HG03108 (cell line): ENCODE data around the gene TNFRSF12A.

Source experiments
- ATAC-seq: cut with Tn5 transposase; IDR thresholded peaks from one replicate; pipeline ENCODE4 v1.9.1; 2021; ENCODE audit warnings: moderate library complexity; ENCODE audit not compliant: unreplicated experiment

TNFRSF12A gene, protein sequence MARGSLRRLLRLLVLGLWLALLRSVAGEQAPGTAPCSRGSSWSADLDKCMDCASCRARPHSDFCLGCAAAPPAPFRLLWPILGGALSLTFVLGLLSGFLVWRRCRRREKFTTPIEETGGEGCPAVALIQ

DNA sequence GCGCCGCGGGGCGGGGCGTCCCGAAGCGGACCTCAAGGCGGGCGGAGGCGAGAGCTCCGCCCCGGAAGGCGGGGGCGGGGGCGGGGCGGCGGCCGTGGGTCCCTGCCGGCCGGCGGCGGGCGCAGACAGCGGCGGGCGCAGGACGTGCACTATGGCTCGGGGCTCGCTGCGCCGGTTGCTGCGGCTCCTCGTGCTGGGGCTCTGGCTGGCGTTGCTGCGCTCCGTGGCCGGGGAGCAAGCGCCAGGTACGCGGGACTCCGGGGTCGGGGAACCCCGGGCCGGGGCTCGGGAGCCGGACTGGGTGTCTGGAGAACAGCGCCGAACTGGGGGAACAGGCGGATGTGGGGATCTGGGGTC, at the start of gene TNFRSF12A:
Gene TNFRSF12A (plus strand): TSS at position 122 of the 357 bp plus-strand sequence. CDS start 30 bp downstream, at position 152.
- ATAC-seq, result peak; percentile 19

- ATAC-seq, result no peak
These were observed 49.6 kb upstream of the TNFRSF12A start for GRCh38 chr16:2970563-2970962.

- ATAC-seq, result no peak
These were observed 48.8 kb upstream of the TNFRSF12A start for GRCh38 chr16:2971134-2971984.

DNA sequence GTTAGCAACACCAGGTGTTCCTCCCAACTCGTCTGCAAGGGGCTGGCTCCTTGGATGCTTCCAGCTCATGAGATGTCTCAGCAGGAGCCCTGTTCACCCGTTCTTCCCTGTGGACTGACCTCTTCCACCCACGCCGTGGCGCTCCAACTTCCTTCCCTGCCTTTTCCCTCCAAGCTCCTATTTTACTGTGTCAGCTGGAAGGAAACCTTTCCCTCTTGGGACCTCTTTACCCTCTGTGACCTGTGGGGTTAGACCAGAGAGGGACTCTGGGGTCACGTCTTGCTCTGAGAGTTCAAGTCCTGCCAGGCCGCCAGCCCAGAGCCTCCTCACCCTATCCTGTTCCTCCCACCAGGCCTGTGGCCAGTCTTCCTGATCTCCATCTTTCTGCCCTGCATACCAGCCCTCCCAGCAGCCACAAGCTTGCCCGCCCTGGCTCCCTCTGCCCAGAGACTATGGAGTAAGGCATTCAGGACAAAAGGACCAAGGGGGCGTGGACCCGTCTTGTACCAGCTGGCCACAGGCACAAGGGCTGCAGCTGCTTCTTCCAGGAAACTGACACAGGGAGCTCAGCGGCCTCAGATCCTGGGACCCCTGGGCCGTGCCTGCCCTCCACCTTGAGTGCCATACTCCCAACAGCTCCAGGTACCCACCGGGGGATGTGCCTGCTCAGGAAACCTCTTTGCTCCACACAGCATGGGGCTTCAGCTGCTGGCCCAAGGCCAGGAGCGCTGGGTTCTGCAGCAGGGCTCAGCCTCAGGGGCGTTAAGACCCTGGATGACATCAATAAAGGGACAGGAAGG, 48.0 kb upstream of the TNFRSF12A start:
- no peak for ATAC-seq

DNA sequence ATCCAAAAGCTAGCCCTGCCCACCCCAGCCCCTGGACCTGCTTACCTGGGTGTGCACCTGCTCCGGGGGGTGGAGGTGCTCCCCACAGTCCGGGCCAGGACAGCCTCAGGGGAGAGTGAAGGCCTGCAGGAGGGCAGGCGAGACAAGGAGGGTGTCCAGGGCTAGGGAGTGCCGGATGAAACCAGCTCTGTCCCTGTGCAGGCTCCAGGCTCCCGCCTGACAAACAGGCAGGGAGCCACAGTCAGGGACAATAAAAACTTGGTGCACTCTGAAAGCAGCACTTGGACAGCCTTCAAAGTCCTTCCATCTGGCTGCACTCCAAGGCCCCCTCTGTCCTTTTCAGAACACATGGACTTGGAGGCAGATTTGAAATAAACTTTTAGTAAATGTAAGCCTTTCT, 47.1 kb upstream of the TNFRSF12A start:
- ATAC-seq, result no peak

DNA sequence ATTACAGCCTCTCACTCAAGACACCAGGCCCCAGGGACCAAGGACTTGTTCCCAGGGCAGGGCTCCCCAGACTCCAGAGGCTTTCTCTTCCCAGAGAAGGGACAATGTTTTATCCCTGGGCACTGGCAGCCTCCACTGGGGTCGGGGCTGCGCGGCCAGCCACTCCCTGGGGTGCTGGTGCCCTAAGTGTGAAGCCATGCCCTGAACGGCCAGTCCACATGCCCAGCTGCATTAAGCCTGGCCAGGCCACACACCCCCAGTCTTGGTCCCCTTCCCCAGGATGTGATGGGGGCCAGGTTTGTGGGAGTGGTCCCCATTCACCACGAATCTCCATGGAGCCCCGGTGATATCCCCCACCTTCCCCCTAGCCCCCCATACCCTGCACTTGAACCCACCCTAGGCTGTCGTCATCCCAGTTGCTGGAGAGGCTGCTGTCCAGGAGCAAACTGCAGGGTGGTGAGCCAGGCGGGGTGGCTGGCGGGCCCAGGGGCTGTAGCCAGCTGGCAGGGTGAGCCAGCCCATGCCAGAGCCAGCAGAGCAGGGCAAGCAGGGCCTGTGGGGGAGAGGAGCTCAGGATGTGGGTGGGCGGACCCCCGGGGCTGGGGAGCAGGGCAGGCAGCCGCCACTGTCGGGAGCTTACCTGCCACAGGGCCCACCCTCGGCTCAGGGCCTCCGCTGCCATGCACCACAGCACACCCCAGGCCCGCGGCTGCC, 46.4 kb upstream of the TNFRSF12A start:
- ATAC-seq, result no peak

- no peak for ATAC-seq
These were observed 45.7 kb upstream of the TNFRSF12A start for GRCh38 chr16:2974319-2975056.

DNA sequence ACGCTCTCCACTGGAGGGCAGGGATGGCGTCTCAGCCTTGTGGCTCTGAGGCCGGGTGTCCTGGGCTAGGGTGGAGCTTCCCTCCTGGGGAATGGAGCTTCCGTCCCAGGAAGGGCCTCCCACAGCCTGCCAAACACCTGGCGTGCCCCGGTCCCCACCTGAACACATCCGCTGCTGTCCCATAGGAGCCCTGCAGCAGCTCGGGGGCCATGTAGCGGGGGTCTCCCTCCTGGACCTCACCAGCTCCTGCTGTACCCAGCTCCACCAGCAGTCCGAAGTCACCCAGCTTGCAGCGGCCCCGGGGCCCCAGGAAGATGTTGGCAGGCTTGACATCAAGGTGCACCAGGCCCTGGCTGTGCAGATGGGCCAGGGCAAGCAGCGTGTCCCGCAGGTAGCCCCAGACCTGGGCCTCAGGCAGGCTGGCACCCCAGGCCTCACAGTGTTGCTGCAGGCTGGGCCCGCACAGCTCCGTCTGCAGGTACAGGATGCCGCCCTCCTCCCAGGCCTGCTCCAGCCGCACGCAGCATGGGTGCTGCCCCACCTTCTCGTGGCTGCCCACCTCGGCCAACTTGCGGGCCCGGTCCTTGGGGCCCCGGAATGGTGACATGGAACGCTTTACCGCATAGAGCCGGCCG, 44.9 kb upstream of the TNFRSF12A start:
- ATAC-seq, result no peak

- ATAC-seq, result no peak
These were observed 44.0 kb upstream of the TNFRSF12A start for GRCh38 chr16:2976201-2976600.

DNA sequence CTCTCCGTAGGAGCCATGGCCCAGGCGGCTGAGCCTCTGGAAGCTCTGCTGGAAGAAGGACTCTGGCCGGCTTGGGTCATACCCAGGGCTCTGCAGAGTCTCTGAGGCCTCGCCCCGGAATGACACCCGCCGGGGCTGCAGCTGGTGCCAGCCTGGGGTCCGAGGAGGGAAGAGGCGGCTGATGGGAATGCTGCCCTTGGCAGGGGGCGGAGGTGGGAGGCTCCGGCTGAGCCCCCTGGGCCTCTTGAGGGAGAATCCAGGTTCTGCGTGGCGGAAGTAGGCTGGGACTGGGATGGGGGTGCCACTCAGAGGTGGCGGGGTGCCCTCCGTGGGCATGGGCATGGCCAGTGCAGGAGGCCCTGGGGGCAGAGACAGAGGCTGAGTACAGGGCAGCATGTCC, 43.5 kb upstream of the TNFRSF12A start:
- no peak for ATAC-seq

- ATAC-seq, result no peak
These were observed 42.7 kb upstream of the TNFRSF12A start for GRCh38 chr16:2977440-2977839.

GRCh38 chr16:2979669-2980226, 40.4 kb upstream of the TNFRSF12A start:
- no peak for ATAC-seq

- ATAC-seq, result peak; percentile 61
These were observed 39.7 kb upstream of the TNFRSF12A start, which contains the start of gene PKMYT1 for GRCh38 chr16:2980227-2981176. PKMYT1 (minus strand) TSS chr16:2980446; CDS start chr16:2979657, 789 bp downstream.

- no peak for ATAC-seq
These were observed 38.8 kb upstream of the TNFRSF12A start for GRCh38 chr16:2981177-2981898.

GRCh38 chr16:2981899-2982250, 38.3 kb upstream of the TNFRSF12A start:
- no peak for ATAC-seq

GRCh38 chr16:2982402-2982801, 37.8 kb upstream of the TNFRSF12A start:
- no peak for ATAC-seq

- peak; percentile 36 for ATAC-seq
These were observed 36.4 kb upstream of the TNFRSF12A start for GRCh38 chr16:2983706-2984136.

DNA sequence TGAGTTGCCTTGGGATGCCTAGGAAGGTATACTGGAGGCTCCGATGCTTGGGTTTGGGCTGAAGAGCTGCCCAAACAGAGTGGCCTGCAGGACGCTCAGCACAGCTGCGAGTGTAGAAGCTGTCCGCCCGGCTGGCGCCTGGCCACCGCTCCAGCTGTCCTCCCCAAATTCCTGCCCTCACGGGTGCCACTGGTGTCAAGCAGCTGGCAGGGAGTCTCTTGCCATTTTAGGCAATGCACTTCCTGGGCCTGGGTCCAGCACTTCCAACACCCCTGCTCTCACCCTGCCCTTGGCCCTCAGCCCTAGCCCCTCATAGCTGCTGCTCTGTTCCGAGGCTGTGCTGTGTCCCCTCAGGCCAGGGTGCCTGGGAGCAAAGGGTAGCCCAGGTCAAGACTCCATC, 34.7 kb upstream of the TNFRSF12A start:
- ATAC-seq, result no peak
